Neural cell (in vitro differentiated cells): ENCODE measurements around the gene CPNE2. TPM values are rescaled to one million over a fixed set of nuclear protein-coding genes. Genes with fewer than 3 reads are reported as not detected.

Experiments used
- H2AFZ ChIP-seq: fragments of 200-600, 300-800 bp; sonication (generic), shearing (Covaris generic); 2 replicates; pipeline ENCODE4 v1.6.0; 2014; ENCODE audit warnings: low read depth, mild to moderate bottlenecking, antibody characterized with exemption, low read length, moderate library complexity
- H3F3A ChIP-seq: fragments of 200-600 bp; shearing (Covaris generic); 2 replicates; pipeline ENCODE4 v1.6.1; 2016; ENCODE audit warnings: mild to moderate bottlenecking, moderate library complexity, mixed read lengths, antibody characterized with exemption, low read length; ENCODE audit not compliant: insufficient read depth, poor library complexity, severe bottlenecking
- H3K27ac ChIP-seq: fragments of 200-600, 300-800 bp; sonication (generic), shearing (Covaris generic); 2 replicates; pipeline ENCODE4 v1.5.1; 2014; ENCODE audit warnings: mild to moderate bottlenecking, low read length, moderate library complexity
- H3K27me3 ChIP-seq: fragments of 300-800, 200-600 bp; sonication (generic), shearing (Covaris generic); 2 replicates; pipeline ENCODE4 v1.6.0; 2014; ENCODE audit warnings: mild to moderate bottlenecking, low read depth, low read length, moderate library complexity; ENCODE audit not compliant: insufficient read depth
- H3K36me3 ChIP-seq: fragments of 300-800, 200-600 bp; sonication (generic), shearing (Covaris generic); 2 replicates; pipeline ENCODE4 v1.5.1; 2014; ENCODE audit warnings: mild to moderate bottlenecking, antibody characterized with exemption, low read length, moderate library complexity; ENCODE audit not compliant: insufficient read depth
- H3K4me2 ChIP-seq: fragments of 300-800, 200-600 bp; sonication (generic), shearing (Covaris generic); 2 replicates; pipeline ENCODE4 v1.6.0; 2014; ENCODE audit warnings: mild to moderate bottlenecking, low read length
- H3K4me3 ChIP-seq: fragments of 300-800, 200-600 bp; sonication (generic), shearing (Covaris generic); 2 replicates; pipeline ENCODE4 v1.5.1; 2014; ENCODE audit warnings: mild to moderate bottlenecking, low read length, moderate library complexity
- H3K79me2 ChIP-seq: fragments of 200-600 bp; shearing (Covaris generic); replicated peaks from 2 replicates; pipeline ENCODE4 v1.6.0; 2014; ENCODE audit warnings: mild to moderate bottlenecking, low read length, moderate library complexity; ENCODE audit not compliant: insufficient read depth
- H3K9ac ChIP-seq: fragments of 300-800, 200-600 bp; sonication (generic), shearing (Covaris generic); 2 replicates; pipeline ENCODE4 v1.6.1; 2016; ENCODE audit warnings: mild to moderate bottlenecking, low read length, mixed read lengths
- H3K9me2 ChIP-seq: fragments of 200-600 bp; shearing (Covaris generic); 2 replicates; pipeline ENCODE4 v1.6.1; 2016; ENCODE audit warnings: mild to moderate bottlenecking, low read length, mixed read lengths; ENCODE audit not compliant: insufficient read depth
- H3K9me3 ChIP-seq: fragments of 200-600, 300-800 bp; sonication (generic), shearing (Covaris generic); 2 replicates; pipeline ENCODE4 v1.6.1; 2016; ENCODE audit warnings: mild to moderate bottlenecking, mixed run types, low read length, moderate library complexity, mixed read lengths
- H4K20me1 ChIP-seq: fragments of 200-600 bp; shearing (Covaris generic); 2 replicates; pipeline ENCODE4 v1.6.1; 2016; ENCODE audit warnings: mild to moderate bottlenecking, mixed run types; ENCODE audit not compliant: insufficient read depth
- CTCF ChIP-seq: fragments of 450-650 bp; IDR thresholded peaks from 2 replicates; pipeline ENCODE4 v1.5.1; 2014; ENCODE audit warnings: antibody characterized with exemption, mild to moderate bottlenecking, moderate library complexity; ENCODE audit not compliant: poor library complexity, severe bottlenecking
- EP300 ChIP-seq: fragments of 450-650 bp; conservative IDR thresholded peaks from 2 replicates; pipeline ENCODE4 v1.6.1; 2014; ENCODE audit warnings: antibody characterized with exemption, mild to moderate bottlenecking, moderate library complexity; ENCODE audit not compliant: poor library complexity, severe bottlenecking
- EZH2 ChIP-seq: fragments of 200-600, 300-800 bp; shearing (Covaris generic), sonication (generic); IDR thresholded peaks from 2 replicates; pipeline ENCODE4 v1.6.1; 2014; ENCODE audit warnings: antibody characterized with exemption, low read length, borderline replicate concordance, mild to moderate bottlenecking; ENCODE audit not compliant: insufficient read depth, poor library complexity, severe bottlenecking
- MXI1 ChIP-seq: fragments of 450-650 bp; conservative IDR thresholded peaks from 2 replicates; pipeline ENCODE4 v1.6.1; 2014; ENCODE audit warnings: antibody characterized with exemption, mild to moderate bottlenecking; ENCODE audit not compliant: poor library complexity, severe bottlenecking
- POLR2AphosphoS5 ChIP-seq: IDR thresholded peaks from 2 replicates; pipeline ENCODE4 v1.6.1; 2012
- RAD21 ChIP-seq: fragments of 450-650 bp; conservative IDR thresholded peaks from 2 replicates; pipeline ENCODE4 v1.6.1; 2014; ENCODE audit warnings: antibody characterized with exemption, mild to moderate bottlenecking, moderate library complexity
- REST ChIP-seq: IDR thresholded peaks from 2 replicates; pipeline ENCODE4 v1.6.1; 2012; ENCODE audit warnings: borderline replicate concordance
- SMC3 ChIP-seq: fragments of 450-650 bp; conservative IDR thresholded peaks from 2 replicates; pipeline ENCODE4 v1.6.1; 2014; ENCODE audit warnings: antibody characterized with exemption, mild to moderate bottlenecking, moderate library complexity; ENCODE audit not compliant: poor library complexity
- TAF1 ChIP-seq: IDR thresholded peaks from 2 replicates; pipeline ENCODE4 v1.6.1; 2012; ENCODE audit warnings: low read depth
- polyA plus RNA-seq: library from polyadenylated mRNA; depleted of rRNA; stranded (reverse); fragments of >200 nt; gene quantifications from 2 replicates; pipeline ENCODE4 v1.2.3, GENCODE V29; 2014

Gene CPNE2
- polyA plus RNA-seq, 1 donor from 2014 or later, result 18.6 TPM

- TF ChIP-seq POLR2AphosphoS5, result no peak
- TF ChIP-seq CTCF, result no peak
- no peak for TF ChIP-seq EZH2
- TF ChIP-seq TAF1, result no peak
- no peak for TF ChIP-seq EP300
- no peak for TF ChIP-seq REST
- TF ChIP-seq SMC3, result no peak
- no peak for TF ChIP-seq RAD21
- no peak for TF ChIP-seq MXI1
- Histone ChIP-seq H3K27ac (no peak overlapping the region), H3K36me3 (no peaks in the 10 kb centered on the region), H3K27me3 (no peaks in the 10 kb centered on the region), H2AFZ (no peak overlapping the region), H3K79me2 (peaks cover 83% of the 10 kb centered on the region), H3K4me3 (peak overlapping the region; percentile 88), H3K9me3 (no peaks in the 10 kb centered on the region), H3K9me2 (no peaks in the 10 kb centered on the region), H3K9ac (no peak overlapping the region), H3F3A (no peaks in the 10 kb centered on the region), H3K4me2 (peak overlapping the region; percentile 100), H4K20me1 (no peaks in the 10 kb centered on the region)
Observed at GRCh38 chr16:57184113-57184512, 91.7 kb downstream of the CPNE2 start.

GRCh38 chr16:57184887-57185445, 92.6 kb downstream of the CPNE2 start:
- Histone ChIP-seq H3K27me3 (no peaks in the 10 kb centered on the region), H3K9me3 (no peaks in the 10 kb centered on the region), H2AFZ (peak overlapping the region; percentile 88), H3K36me3 (no peaks in the 10 kb centered on the region), H3K4me2 (peak overlapping the region; percentile 100), H3K27ac (peak overlapping the region; percentile 97), H3F3A (no peaks in the 10 kb centered on the region), H3K9me2 (no peaks in the 10 kb centered on the region), H3K79me2 (peaks cover 83% of the 10 kb centered on the region), H3K4me3 (peak overlapping the region; percentile 88), H4K20me1 (no peaks in the 10 kb centered on the region), H3K9ac (peak overlapping the region; percentile 98)
- TF ChIP-seq SMC3 (no peak), POLR2AphosphoS5 (no peak), RAD21 (no peak), EZH2 (no peak), REST (no peak), EP300 (no peak), MXI1 (no peak)
